Thoracic aorta (tissue), 2 donors: Measurements from ENCODE around the gene TLN1. TPM values are rescaled to one million over a fixed set of nuclear protein-coding genes. Genes with fewer than 3 reads are reported as not detected.

Experiments used
- ATAC-seq: fragments of 150-250 bp; one replicate; pipeline ENCODE4 v1.8.0; 2017; ENCODE audit warnings: low read depth; ENCODE audit not compliant: insufficient number of reproducible peaks, low FRiP score
- DNase-seq: peaks from one replicate; pipeline ENCODE4 v3.0.0-alpha.2; 2020; ENCODE audit warnings: low spot score
- H3K27ac ChIP-seq, 2 donors: fragments of 200-600 bp; sonication (generic); 1 replicate in 1 of 2; 2 replicates in 1 of 2; pipeline ENCODE4 v1.5.1; 2016; ENCODE audit warnings: mild to moderate bottlenecking in 2 of 2, moderate library complexity in 2 of 2
- H3K27me3 ChIP-seq: fragments of 200-600 bp; sonication (generic); replicated peaks from 2 replicates; pipeline ENCODE4 v1.6.0; 2016; ENCODE audit warnings: mild to moderate bottlenecking; ENCODE audit not compliant: insufficient read depth
- H3K36me3 ChIP-seq: fragments of 200-600 bp; sonication (generic); one replicate; pipeline ENCODE4 v1.5.1; 2016
- H3K4me1 ChIP-seq, 2 donors: fragments of 200-600 bp; sonication (generic); 1 replicate in 1 of 2; 2 replicates in 1 of 2; pipeline versions ENCODE4 v1.5.1 to v1.6.0; 2016; ENCODE audit warnings: low read depth in 2 of 2, mild to moderate bottlenecking in 1 of 2; ENCODE audit not compliant: control insufficient read depth in 1 of 2
- H3K4me3 ChIP-seq: fragments of 200-600 bp; sonication (generic); 2 replicates; pipeline ENCODE4 v1.5.1; 2016; ENCODE audit warnings: mild to moderate bottlenecking
- H3K9me3 ChIP-seq: fragments of 200-600 bp; sonication (generic); 2 replicates; pipeline ENCODE4 v1.5.1; 2016
- total RNA-seq, 2 donors: library from RNA; depleted of rRNA; stranded (reverse); fragments of >200 nt; gene quantifications; one replicate each; pipeline versions ENCODE4 v1.1.0 to v1.2.3, GENCODE V29; 2016
- TF ChIP-seq, protein P1 (sequence below): fragments of 200-600 bp; sonication (generic); IDR thresholded peaks from one replicate; pipeline ENCODE4 v1.5.1; 2019; ENCODE audit warnings: antibody characterized with exemption

The TLN1 gene
- total RNA-seq, 2 donors from 2014 or later: 889 to 1,019 TPM

DNA sequence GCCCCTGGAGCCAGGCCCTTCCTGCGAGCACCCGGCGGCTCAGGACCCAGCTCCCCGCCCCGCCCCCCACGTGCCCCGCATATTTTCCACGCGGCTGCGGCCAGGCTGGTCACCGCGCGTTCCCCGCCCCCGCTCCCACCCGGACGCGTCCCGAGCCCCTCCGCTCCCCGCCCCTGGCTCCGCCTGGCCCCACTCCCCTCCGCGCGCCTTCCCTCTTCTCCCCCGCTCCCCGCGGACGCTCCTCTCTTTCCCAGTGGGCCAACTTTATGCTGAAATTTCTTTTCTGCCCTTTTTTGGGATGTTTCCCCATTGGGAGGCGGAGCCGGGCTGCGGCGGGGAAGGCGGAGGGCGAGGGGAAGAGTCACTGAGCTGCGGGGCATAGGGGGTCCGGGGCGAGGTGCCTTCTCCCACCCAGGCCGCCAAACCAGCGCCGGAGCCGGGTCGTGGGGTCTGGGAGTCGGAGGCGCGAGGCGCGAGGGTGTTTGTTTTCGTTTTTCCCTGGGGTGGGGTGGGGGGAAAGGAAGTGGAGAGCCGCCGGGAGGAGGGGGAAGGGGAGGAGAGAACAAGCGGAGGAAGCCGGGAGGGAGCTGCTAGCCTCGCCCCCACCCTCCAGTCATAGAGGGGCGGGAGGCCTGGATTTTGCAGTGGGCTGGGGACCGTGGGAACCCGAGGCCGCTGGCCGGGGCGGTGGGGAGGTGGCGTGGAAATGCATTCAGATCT is 41.2 kb downstream of the TLN1 start:
- peak; percentile 70 for DNase-seq
- Histone ChIP-seq H3K4me3 (peak overlapping the region; percentile 94), H3K36me3 (peaks cover 32% of the 10 kb centered on the region), H3K9me3 (no peaks in the 10 kb centered on the region), H3K4me1 (peaks cover 22 to 43% of the 10 kb centered on the region in 2 donors), H3K27me3 (no peaks in the 10 kb centered on the region), H3K27ac (peak overlapping the region; percentile 99 to 100)
- peak; percentile 21 for ATAC-seq
- TF ChIP-seq, protein P1, sequence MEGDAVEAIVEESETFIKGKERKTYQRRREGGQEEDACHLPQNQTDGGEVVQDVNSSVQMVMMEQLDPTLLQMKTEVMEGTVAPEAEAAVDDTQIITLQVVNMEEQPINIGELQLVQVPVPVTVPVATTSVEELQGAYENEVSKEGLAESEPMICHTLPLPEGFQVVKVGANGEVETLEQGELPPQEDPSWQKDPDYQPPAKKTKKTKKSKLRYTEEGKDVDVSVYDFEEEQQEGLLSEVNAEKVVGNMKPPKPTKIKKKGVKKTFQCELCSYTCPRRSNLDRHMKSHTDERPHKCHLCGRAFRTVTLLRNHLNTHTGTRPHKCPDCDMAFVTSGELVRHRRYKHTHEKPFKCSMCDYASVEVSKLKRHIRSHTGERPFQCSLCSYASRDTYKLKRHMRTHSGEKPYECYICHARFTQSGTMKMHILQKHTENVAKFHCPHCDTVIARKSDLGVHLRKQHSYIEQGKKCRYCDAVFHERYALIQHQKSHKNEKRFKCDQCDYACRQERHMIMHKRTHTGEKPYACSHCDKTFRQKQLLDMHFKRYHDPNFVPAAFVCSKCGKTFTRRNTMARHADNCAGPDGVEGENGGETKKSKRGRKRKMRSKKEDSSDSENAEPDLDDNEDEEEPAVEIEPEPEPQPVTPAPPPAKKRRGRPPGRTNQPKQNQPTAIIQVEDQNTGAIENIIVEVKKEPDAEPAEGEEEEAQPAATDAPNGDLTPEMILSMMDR: no peak

DNA sequence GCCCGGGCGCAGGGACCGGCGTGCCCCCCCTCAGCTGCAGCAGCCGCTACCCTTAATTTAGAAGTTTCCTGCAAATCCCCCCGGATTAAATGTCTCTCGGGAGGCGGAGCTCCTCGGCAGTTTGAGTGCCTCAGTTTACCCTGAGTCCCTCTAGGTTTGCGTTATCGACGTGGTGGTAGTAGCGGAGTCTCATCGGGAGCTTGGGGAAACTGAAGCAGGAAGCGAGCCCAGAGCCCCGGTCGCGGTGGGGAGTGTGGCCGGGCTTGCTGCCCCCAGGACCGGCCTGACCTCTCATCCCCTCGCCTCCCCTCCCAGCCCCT is 41.7 kb downstream of the TLN1 start:
- Histone ChIP-seq H3K27me3 (no peaks in the 10 kb centered on the region), H3K9me3 (no peaks in the 10 kb centered on the region), H3K4me1 (peaks cover 19 to 43% of the 10 kb centered on the region in 2 donors), H3K27ac (peak overlapping the region; percentile 99 to 100), H3K4me3 (peak overlapping the region; percentile 94), H3K36me3 (peaks cover 35% of the 10 kb centered on the region)
- no peak for DNase-seq
- TF ChIP-seq, protein P1: no peak
- ATAC-seq: no peak

DNA sequence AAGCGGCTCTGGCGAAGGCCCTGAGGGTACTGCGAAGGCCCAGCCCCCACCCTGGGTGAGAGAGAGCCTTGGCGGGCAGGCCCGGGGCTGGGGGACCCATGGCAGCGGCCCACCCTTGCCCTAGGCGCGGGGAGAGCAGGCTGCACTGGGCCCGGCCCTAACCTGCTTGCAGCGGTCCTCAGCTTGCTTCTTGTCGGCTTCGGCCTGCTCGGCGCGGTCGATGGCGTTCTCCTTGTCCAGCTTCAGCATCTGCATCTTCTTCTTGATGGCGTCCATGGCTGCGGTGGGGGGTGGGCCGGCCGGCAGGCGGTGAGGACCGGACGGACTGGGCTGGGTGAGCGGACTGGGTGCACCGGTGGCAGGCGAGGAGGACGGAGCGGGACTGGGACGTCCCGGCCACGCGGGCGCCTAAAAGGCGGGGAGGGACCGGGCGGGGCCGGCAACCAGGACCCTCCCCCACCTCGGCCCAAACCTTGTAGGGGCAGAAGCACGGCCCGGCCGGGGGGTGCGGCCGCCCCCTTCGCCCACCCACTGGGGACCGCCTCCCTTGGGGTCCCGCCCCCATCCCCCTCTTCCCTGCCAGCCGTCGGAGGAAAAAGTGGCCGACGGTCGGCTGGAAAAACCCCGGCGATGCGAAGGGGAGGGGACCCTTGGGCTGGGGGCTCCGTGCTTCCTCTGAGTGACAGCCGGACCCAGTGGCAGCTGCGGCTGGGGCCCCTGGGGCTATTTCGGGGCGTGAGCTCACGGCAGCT is 42.3 kb downstream of the TLN1 start, which contains the start of gene TPM2:
TPM2 (minus strand) TSS at position 384 of the 752 bp plus-strand sequence; CDS start at position 276, 108 bp downstream.
- Histone ChIP-seq H3K27me3 (no peaks in the 10 kb centered on the region), H3K27ac (peak within 1 kb of the TSS; percentile 99 to 100), H3K36me3 (peaks cover 40% of the 10 kb centered on the region), H3K4me3 (peak within 1 kb of the TSS; percentile 94), H3K9me3 (no peaks in the 10 kb centered on the region), H3K4me1 (peaks cover 20 to 44% of the 10 kb centered on the region in 2 donors)
- TF ChIP-seq, protein P1: no peak
- ATAC-seq (peak; percentile 47), DNase-seq (peak; percentile 62)

DNA sequence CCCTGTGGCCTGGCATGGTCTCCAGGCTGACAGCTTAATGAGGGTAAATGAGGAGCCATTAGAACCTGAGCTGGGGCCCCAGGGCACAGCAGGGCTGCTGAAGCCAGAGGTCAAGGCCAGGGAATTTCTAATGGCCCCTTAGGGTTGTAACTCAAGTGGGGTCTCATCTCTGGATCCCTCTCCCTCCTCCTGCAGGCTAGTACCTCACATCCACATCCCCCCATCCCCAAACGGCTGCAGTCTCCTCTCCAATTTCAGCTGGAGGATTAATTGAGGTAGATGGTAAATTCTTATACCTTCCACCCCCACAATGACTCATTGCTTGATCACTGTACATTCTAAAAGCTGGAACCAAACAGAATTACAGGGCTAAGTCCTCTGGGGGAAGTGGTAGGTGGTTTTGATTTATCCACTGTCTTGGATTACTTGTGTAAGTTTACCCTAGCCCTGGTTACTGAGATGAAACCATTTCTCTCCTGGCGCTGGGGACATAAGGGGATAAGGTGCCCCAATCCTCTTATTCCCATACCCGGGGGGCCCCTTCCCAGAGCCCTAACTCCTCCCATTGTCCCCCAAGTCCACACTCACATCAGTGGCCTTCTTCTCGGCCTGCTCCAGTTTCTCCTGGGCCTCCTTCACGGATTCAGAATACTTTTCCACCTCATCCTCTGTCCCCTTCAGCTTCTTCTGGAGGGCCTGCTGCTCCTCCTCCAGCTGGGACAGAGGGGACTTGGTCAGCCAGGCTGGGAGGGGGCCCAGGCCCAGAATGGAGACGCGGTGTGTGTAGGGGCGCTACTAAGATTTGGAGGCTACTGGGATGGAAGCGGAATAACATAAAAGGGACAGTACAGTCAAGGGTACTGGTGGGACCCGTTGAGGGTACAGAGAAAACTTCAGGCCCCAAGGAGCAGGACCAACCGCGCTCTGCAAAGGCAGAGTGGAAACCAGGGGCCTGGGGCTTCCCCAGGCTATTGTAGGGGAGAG is 43.1 kb downstream of the TLN1 start:
- H3K27me3 ChIP-seq: no peaks in the 10 kb centered on the region
- peaks cover 19 to 46% of the 10 kb centered on the region in 2 donors for H3K4me1 ChIP-seq
- H3K36me3 ChIP-seq: peaks cover 49% of the 10 kb centered on the region
- DNase-seq (no peak), ATAC-seq (no peak)
- H3K4me3 ChIP-seq: peak overlapping the region; percentile 94
- no peaks in the 10 kb centered on the region for H3K9me3 ChIP-seq
- TF ChIP-seq, protein P1: no peak
- H3K27ac ChIP-seq: peak overlapping the region; percentile 99 to 100
